NCI-H748 treated with DMSO at 0.1 percent for 48 hours (cell line): ENCODE measurements around the gene TNS1.

Experiments used
- DNase-seq: peaks from one replicate; lab custom pipeline; 2025; lab: John Stamatoyannopoulos, UW

Gene TNS1

GRCh38 chr2:217899231-217900009 lies 103.4 kb downstream of the TNS1 start:
- DNase-seq = peak; percentile 2

GRCh38 chr2:217897816-217898806 lies 104.7 kb downstream of the TNS1 start:
- DNase-seq = no peak

- DNase-seq = no peak
These were observed 105.6 kb downstream of the TNS1 start for GRCh38 chr2:217897091-217897715.

GRCh38 chr2:217895070-217895635 lies 107.6 kb downstream of the TNS1 start:
- DNase-seq = no peak

- no peak for DNase-seq
These were observed 109.4 kb downstream of the TNS1 start for GRCh38 chr2:217893440-217893839.

GRCh38 chr2:217892560-217892959 lies 110.2 kb downstream of the TNS1 start:
- no peak for DNase-seq

- DNase-seq = no peak
These were observed 112.3 kb downstream of the TNS1 start for GRCh38 chr2:217890445-217890844.

- no peak for DNase-seq
These were observed 113.1 kb downstream of the TNS1 start for GRCh38 chr2:217889656-217890055.

- no peak for DNase-seq
These were observed 114.7 kb downstream of the TNS1 start for GRCh38 chr2:217887841-217888701.

GRCh38 chr2:217886720-217887309 lies 116.0 kb downstream of the TNS1 start:
- DNase-seq = peak; percentile 55

GRCh38 chr2:217886091-217886490 lies 116.7 kb downstream of the TNS1 start:
- no peak for DNase-seq

- no peak for DNase-seq
These were observed 117.8 kb downstream of the TNS1 start for GRCh38 chr2:217884985-217885384.

- DNase-seq = no peak
These were observed 121.9 kb downstream of the TNS1 start for GRCh38 chr2:217880891-217881290.

- no peak for DNase-seq
These were observed 122.4 kb downstream of the TNS1 start for GRCh38 chr2:217880287-217880889.

- no peak for DNase-seq
These were observed 123.7 kb downstream of the TNS1 start for GRCh38 chr2:217878915-217879590.

- DNase-seq = no peak
These were observed 124.9 kb downstream of the TNS1 start for GRCh38 chr2:217877866-217878265.

- DNase-seq = no peak
These were observed 126.6 kb downstream of the TNS1 start for GRCh38 chr2:217876253-217876570.

GRCh38 chr2:217875556-217876252 lies 127.1 kb downstream of the TNS1 start:
- DNase-seq = no peak

GRCh38 chr2:217875138-217875537 lies 127.7 kb downstream of the TNS1 start:
- DNase-seq = no peak
